Activated naive CD4-positive, alpha-beta T cell treated with Interleukin-2 at 50 U/mL for 16 hours (primary cell): ENCODE results near the gene C4A.
"Not testable (repeated sequence)": the region's sequence is repeated elsewhere in the genome, so short reads cannot be mapped to it uniquely, and the experiment has no call there.

Experiments
- DNase-seq: peaks from one replicate; pipeline ENCODE4 v3.0.0-alpha.2; 2020

C4A gene

GRCh38 chr6:31989363-31989762 lies 7.5 kb downstream of the C4A start:
- not testable (repeated sequence) for DNase-seq

DNA sequence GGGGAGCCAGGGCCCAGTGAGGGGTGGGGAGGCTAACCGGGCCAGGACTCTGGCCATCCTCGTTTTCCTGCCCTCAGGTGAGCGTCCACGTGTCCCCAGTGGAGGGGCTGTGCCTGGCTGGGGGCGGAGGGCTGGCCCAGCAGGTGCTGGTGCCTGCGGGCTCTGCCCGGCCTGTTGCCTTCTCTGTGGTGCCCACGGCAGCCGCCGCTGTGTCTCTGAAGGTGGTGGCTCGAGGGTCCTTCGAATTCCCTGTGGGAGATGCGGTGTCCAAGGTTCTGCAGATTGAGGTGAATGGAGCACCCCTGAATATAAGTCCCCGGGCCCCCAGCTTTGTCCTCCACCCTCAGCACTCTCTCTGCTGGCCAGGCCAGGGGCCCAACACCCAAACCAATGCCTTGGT lies 12.6 kb downstream of the C4A start:
- DNase-seq = not testable (repeated sequence)

GRCh38 chr6:31996385-31996784 lies 14.5 kb downstream of the C4A start:
- DNase-seq = not testable (repeated sequence)

DNA sequence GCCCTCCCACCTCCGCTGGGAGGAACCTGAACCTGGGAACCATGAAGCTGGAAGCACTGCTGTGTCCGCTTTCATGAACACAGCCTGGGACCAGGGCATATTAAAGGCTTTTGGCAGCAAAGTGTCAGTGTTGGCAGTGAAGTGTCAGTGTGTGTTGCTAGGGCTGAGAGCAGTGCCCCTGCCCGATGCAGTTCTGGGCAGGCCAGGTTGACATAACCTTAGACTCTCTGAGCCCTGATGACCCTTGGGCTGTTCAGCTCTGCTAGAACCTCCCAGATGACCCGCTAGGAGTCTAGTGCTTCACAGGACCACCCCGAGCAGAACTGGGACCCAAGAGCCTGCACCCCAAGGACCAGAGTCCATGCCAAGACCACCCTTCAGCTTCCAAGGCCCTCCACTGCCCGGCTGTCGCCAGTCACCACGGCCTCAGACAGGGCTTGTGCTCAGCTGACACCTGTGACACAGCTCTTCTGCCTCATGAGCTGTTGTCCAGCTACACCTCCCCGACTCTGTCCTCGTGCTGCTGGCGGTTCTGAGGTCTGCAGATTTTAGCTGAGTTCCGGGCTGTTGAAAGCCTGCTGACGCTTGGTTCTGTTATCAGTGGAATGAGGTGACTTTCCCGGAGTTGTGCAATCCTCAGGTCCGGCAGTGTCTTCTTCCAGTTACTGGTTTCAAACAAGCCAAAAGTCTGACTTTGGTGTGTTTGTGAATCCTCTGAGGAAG lies 20.9 kb downstream of the C4A start:
- not testable (repeated sequence) for DNase-seq

DNA sequence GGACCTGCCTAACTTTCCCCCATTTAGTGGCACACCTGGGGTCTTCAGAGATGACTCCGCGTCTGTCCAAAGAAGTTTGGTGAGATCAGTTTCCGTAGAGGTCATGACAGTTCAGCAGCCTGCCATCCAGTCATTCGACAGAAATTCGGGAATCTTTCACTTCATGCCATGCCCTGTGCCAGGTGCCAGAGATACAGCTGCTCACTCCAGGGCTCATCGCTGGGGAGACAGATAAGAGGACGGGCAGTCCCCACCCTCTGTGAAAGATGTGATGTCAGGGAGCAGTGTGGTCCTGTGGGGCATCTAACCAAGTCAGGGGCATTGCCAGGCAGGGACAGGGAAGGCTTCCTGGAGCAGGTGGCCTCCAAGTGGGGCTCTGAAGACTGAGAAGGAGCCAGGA lies 21.4 kb downstream of the C4A start:
- not testable (repeated sequence) for DNase-seq

GRCh38 chr6:32004393-32004792 lies 22.5 kb downstream of the C4A start:
- not testable (repeated sequence) for DNase-seq

GRCh38 chr6:32004864-32005537 lies 23.1 kb downstream of the C4A start:
- DNase-seq = not testable (repeated sequence)

DNA sequence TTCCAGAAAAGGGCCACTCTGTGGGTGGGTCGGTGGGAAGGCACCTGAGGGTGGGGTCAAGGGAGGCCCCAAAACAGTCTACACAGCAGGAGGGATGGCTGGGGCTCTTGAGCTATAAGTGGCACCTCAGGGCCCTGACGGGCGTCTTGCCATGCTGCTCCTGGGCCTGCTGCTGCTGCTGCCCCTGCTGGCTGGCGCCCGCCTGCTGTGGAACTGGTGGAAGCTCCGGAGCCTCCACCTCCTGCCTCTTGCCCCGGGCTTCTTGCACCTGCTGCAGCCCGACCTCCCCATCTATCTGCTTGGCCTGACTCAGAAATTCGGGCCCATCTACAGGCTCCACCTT lies 23.7 kb downstream of the C4A start:
- DNase-seq = not testable (repeated sequence)

- not testable (repeated sequence) for DNase-seq
Measured at GRCh38 chr6:32005991-32006529, 24.2 kb downstream of the C4A start.

DNA sequence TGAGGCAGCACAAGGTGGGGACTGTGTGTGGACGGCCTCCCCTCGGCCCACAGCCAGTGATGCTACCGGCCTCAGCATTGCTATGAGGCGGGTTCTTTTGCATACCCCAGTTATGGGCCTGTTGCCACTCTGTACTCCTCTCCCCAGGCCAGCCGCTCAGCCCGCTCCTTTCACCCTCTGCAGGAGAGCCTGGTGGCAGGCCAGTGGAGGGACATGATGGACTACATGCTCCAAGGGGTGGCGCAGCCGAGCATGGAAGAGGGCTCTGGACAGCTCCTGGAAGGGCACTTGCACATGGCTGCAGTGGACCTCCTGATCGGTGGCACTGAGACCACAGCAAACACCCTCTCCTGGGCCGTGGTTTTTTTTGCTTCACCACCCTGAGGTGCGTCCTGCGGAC lies 25.2 kb downstream of the C4A start:
- not testable (repeated sequence) for DNase-seq

DNA sequence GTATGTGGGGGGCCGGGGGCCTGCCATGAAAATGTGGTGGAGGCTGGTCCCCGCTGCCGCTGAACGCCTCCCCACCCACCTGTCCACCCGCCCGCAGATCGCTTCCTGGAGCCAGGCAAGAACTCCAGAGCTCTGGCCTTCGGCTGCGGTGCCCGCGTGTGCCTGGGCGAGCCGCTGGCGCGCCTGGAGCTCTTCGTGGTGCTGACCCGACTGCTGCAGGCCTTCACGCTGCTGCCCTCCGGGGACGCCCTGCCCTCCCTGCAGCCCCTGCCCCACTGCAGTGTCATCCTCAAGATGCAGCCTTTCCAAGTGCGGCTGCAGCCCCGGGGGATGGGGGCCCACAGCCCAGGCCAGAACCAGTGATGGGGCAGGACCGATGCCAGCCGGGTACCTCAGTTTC lies 26.2 kb downstream of the C4A start:
- not testable (repeated sequence) for DNase-seq

- DNase-seq = not testable (repeated sequence)
Measured at GRCh38 chr6:32008616-32009015, 26.8 kb downstream of the C4A start.

DNA sequence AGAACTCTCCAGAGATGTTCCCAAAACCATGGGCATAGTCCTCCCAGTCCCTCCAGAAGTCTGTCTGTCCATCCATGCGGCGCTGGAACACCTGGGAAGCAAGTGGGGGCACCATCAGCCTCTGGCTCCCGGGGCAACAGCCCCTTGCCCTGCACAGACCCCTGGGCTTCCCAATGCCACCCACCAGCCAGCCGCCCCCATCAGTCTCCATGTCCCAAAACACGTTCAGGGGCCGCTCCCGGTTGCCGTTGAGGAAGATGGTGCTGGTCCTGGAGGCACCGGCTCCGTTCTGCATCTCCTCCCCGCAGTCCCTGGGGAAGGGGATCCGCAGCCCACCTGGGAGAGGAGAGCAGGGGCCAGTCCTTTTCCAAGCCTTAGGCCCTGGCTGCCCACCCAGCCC lies 27.7 kb downstream of the C4A start:
- DNase-seq = not testable (repeated sequence)

GRCh38 chr6:32010856-32011530 lies 29.1 kb downstream of the C4A start:
- not testable (repeated sequence) for DNase-seq

DNA sequence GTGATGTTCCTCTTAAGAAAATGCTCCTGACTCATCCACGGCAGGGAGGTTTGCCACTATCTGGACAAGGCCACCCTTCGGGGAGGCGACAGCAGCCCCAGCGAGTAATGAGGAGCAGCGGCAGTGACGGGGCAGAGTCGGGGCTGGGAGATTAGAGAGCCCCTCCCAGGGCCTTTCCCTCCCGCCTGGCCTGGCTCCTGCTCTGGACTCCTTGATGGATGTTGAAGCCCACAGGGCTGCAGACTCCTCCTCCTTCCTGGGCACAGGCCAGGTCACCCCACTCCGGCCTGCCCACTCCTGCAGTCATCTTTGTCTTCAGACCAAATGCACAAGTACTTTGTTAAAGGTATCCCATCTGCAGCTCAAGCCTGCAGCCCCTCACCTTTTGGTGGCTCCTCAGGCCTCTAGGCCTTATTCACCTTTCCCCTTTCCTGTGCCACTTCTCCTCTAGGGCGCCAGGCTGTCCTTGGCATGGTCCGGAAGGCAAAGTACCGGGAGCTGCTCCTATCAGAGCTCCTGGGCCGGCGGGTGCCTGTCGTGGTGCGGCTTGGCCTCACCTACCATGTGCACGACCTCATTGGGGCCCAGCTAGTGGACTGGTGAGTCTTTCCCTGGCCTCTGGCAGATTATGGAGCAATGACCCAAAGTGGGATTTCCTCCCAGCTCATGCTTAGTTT lies 31.2 kb downstream of the C4A start:
- not testable (repeated sequence) for DNase-seq

GRCh38 chr6:32013738-32014137 lies 31.9 kb downstream of the C4A start:
- DNase-seq = not testable (repeated sequence)

DNA sequence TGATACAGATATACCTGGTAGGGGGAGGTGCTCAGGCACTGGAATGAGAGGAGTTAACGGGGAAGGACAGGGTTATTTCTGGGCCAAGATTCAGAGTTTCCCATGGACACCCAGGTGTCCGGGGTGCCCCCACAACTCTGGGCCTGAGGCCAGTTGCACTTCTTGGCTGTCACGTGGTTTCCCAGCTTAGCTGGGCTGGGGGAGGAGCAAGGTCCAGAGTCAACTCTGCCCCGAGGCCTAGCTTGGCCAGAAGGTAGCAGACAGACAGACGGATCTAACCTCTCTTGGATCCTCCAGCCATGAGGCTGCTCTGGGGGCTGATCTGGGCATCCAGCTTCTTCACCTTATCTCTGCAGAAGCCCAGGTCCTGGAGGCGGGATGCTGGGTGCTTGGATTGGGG lies 32.7 kb downstream of the C4A start, which contains the start of gene C4B:
TSS of gene C4B (plus strand) at position 249 of the 400 bp plus-strand sequence. CDS start at position 300, 51 bp downstream.
- not testable (repeated sequence) for DNase-seq

DNA sequence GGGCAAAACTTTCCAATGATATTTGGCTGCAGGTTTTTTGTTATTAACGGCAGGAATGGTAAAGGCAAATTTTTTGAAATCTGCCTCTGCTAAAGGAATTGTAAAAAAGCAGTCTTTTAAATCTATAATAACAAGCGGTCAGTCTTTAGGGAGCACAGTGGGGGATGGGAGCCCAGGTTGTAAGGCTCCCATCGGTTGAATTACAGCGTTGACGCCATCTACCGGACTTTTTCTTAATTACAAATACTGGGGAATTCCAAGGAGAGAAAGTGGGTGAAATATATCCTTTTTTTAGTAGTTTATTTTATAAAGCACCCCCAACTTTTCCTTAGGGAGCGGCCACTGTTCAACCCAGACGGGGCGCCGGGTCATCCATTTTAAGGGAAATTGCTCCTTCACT lies 40.2 kb downstream of the C4A start:
- not testable (repeated sequence) for DNase-seq

- DNase-seq = not testable (repeated sequence)
Measured at GRCh38 chr6:32028631-32029030, 46.8 kb downstream of the C4A start.

DNA sequence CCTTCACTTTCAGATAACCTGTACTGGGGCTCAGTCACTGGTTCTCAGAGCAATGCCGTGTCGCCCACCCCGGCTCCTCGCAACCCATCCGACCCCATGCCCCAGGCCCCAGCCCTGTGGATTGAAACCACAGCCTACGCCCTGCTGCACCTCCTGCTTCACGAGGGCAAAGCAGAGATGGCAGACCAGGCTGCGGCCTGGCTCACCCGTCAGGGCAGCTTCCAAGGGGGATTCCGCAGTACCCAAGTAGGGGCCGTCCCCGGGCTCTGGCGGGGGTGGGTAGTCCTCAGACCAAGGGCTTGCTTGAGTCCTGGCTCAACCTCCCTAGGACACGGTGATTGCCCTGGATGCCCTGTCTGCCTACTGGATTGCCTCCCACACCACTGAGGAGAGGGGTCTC lies 47.7 kb downstream of the C4A start:
- not testable (repeated sequence) for DNase-seq

DNA sequence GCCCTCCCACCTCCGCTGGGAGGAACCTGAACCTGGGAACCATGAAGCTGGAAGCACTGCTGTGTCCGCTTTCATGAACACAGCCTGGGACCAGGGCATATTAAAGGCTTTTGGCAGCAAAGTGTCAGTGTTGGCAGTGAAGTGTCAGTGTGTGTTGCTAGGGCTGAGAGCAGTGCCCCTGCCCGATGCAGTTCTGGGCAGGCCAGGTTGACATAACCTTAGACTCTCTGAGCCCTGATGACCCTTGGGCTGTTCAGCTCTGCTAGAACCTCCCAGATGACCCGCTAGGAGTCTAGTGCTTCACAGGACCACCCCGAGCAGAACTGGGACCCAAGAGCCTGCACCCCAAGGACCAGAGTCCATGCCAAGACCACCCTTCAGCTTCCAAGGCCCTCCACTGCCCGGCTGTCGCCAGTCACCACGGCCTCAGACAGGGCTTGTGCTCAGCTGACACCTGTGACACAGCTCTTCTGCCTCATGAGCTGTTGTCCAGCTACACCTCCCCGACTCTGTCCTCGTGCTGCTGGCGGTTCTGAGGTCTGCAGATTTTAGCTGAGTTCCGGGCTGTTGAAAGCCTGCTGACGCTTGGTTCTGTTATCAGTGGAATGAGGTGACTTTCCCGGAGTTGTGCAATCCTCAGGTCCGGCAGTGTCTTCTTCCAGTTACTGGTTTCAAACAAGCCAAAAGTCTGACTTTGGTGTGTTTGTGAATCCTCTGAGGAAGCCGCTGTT lies 53.6 kb downstream of the C4A start:
- not testable (repeated sequence) for DNase-seq

- DNase-seq = not testable (repeated sequence)
Measured at GRCh38 chr6:32037136-32037535, 55.3 kb downstream of the C4A start.
